ENCODE results near the gene PIK3CA. TPM values are rescaled to one million over a fixed set of nuclear protein-coding genes. Genes with fewer than 3 reads are reported as not detected.

PIK3CA gene
- total RNA-seq, 2 donors from 2014 or later = 11.3 to 18.0 TPM

DNA sequence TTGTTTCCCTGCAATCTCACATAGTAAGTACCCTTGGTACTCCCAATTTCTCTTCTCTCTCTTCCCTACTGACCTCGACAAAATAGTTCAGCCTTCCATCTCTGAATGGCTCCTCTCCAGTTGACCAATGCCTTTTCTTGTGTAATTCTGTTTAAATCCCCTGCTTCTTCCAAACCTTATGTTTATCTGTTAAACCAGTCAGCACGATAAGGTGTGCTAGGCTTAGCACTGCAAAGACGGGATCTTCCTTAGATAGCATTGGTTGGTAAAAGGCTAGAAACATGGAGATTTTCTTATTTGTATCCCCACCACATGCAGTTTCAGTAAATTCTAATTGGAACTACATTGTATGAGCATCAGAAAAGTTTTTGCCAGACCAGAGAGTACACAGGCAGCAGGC, 128.6 kb downstream of the PIK3CA start:
- Histone ChIP-seq H3K4me1 (no peaks in the 10 kb centered on the region), H3K27ac (no peak overlapping the region), H3K9me3 (no peaks in the 10 kb centered on the region), H3K4me3 (no peak overlapping the region), H3K36me3 (no peaks in the 10 kb centered on the region), H3K27me3 (no peaks in the 10 kb centered on the region), H3K9ac (ENCODE audit: low read depth in 2 of 2, low read length in 2 of 2) (no peak overlapping the region)
- TF ChIP-seq, protein P1, sequence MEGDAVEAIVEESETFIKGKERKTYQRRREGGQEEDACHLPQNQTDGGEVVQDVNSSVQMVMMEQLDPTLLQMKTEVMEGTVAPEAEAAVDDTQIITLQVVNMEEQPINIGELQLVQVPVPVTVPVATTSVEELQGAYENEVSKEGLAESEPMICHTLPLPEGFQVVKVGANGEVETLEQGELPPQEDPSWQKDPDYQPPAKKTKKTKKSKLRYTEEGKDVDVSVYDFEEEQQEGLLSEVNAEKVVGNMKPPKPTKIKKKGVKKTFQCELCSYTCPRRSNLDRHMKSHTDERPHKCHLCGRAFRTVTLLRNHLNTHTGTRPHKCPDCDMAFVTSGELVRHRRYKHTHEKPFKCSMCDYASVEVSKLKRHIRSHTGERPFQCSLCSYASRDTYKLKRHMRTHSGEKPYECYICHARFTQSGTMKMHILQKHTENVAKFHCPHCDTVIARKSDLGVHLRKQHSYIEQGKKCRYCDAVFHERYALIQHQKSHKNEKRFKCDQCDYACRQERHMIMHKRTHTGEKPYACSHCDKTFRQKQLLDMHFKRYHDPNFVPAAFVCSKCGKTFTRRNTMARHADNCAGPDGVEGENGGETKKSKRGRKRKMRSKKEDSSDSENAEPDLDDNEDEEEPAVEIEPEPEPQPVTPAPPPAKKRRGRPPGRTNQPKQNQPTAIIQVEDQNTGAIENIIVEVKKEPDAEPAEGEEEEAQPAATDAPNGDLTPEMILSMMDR (IDR thresholded peaks at IDR 0.05) = no peak
- no peak for DNase-seq
- intact Hi-C loops (cut with DNase I) = no loop called here

DNA sequence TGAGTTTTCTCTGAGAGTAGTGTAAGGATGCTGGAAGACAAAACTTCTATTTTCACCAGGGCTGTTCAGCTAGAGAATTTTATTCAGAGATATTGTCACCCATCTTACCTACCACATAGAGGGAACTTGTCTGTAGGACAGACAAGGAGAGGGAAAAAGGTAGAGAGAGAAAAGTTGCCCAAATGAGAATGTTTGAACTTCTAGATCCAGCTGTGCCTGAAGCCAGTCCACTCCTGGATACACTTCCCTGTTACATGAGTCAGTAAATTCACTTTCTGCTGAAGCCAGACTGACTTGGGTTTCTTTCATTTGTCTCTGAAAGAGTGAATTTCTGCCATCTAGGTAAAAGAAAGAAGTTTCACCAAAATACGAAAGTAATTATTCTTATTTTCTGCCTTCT, 130.0 kb downstream of the PIK3CA start:
- Histone ChIP-seq H3K36me3 (no peaks in the 10 kb centered on the region), H3K27me3 (no peaks in the 10 kb centered on the region), H3K4me1 (no peaks in the 10 kb centered on the region), H3K9me3 (no peaks in the 10 kb centered on the region), H3K9ac (ENCODE audit: low read depth in 2 of 2, low read length in 2 of 2) (no peak overlapping the region), H3K27ac (no peak overlapping the region), H3K4me3 (no peak overlapping the region)
- TF ChIP-seq, protein P1 (IDR thresholded peaks at IDR 0.05) = no peak
- intact Hi-C loops (cut with DNase I) = no loop called here
- DNase-seq = no peak

DNA sequence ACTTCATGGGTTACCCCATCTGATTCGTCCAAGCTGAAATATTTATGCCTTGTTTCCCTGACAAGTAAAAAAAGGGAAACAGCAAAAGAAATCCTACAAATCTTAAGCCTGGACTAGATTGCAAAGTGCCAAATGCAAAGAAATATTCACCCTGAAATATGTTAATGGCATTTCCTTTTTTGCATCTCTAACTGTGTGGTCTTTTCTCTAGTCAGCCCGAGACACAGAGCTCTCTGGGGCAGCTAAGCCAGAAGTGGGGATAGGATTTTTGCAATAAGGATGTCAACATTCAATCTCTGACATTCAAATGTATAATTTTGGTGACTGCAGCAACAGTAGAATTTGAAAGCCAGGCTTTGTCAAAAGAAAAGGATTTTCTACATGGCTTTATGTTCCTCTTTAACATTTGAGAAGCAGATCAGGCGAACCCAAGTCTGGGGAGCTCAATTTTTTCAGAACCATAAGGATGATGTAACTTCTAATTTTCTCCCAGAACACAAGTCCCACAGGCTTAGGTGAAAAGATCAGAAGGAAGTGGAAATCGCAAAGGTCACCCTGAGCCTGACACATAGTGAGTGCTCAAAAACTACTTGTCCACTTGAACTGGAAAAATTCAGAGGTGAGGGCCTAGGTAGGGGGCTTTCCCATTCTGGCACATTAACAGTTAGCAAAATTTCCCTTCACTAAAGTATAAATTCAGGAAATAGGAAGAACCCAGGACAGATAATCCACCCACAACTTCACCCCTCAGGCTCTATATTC, 131.0 kb downstream of the PIK3CA start:
- Histone ChIP-seq H3K9me3 (no peaks in the 10 kb centered on the region), H3K4me1 (no peaks in the 10 kb centered on the region), H3K27ac (no peak overlapping the region), H3K36me3 (no peaks in the 10 kb centered on the region), H3K4me3 (no peak overlapping the region), H3K9ac (ENCODE audit: low read depth in 2 of 2, low read length in 2 of 2) (no peak overlapping the region), H3K27me3 (no peaks in the 10 kb centered on the region)
- TF ChIP-seq, protein P1 (IDR thresholded peaks at IDR 0.05) = no peak
- no peak for DNase-seq
- intact Hi-C loops (cut with DNase I) = no loop called here

DNA sequence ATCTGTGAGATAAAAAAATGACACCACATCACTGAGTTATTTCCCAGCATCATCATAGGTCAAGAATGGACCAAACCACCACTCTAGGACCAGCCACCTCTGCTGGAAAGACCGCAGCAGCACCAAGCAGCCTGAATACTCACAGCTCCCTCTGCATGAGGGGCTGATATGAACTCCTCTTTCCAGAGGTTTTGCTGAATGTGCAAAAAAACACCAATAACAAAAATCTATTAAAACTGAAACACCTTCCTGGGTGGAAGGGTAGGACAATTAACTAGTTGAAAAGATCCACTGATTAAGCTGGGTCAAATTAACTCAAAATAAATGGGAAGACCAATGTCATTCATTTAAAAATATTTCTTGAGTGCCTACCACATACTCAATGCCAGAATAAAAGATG, 131.7 kb downstream of the PIK3CA start:
- H3K27me3 ChIP-seq = no peaks in the 10 kb centered on the region
- TF ChIP-seq, protein P1 (IDR thresholded peaks at IDR 0.05) = no peak
- no peak for DNase-seq
- no peaks in the 10 kb centered on the region for H3K9me3 ChIP-seq
- no peak overlapping the region for H3K4me3 ChIP-seq
- H3K27ac ChIP-seq = no peak overlapping the region
- no peaks in the 10 kb centered on the region for H3K36me3 ChIP-seq
- intact Hi-C loops (cut with DNase I) = no loop called here
- no peaks in the 10 kb centered on the region for H3K4me1 ChIP-seq
- no peak overlapping the region for H3K9ac ChIP-seq (ENCODE audit: low read depth in 2 of 2, low read length in 2 of 2)

DNA sequence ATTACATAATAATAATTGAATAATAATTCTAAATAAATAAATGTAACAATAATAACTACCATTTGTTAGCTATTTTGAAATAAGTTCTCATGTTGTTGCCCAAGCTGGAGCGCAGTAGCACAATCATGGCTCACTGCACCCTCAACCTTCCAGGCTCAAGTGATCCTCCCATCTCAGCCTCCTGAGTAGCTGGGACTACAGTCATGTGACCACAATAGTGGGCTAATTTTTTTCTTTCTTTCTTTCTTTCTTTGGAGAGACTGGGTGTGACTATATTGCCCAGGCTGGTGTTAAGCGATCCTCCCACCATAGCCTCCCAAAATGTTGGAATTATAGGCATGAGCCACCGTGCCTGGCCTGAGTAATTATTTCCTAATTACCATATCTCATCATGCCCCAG, 133.7 kb downstream of the PIK3CA start:
- H3K9ac ChIP-seq (ENCODE audit: low read depth in 2 of 2, low read length in 2 of 2) = no peak overlapping the region
- intact Hi-C loops (cut with DNase I) = no loop called here
- no peaks in the 10 kb centered on the region for H3K36me3 ChIP-seq
- no peak overlapping the region for H3K27ac ChIP-seq
- no peaks in the 10 kb centered on the region for H3K4me1 ChIP-seq
- H3K4me3 ChIP-seq = no peak overlapping the region
- H3K27me3 ChIP-seq = no peaks in the 10 kb centered on the region
- TF ChIP-seq, protein P1 (IDR thresholded peaks at IDR 0.05) = no peak
- DNase-seq = no peak
- H3K9me3 ChIP-seq = no peaks in the 10 kb centered on the region
